Glomerular visceral epithelial cell (primary cell): ENCODE data around the gene ROR1.
"Not testable (repeated sequence)": the region's sequence is repeated elsewhere in the genome, so short reads cannot be mapped to it uniquely, and the experiment has no call there.

Source experiments
- DNase-seq: peaks from one replicate; pipeline ENCODE4 v3.0.0-alpha.2; 2016; ENCODE audit errors: extremely low spot score

The ROR1 gene

GRCh38 chr1:63758791-63759190 lies 15.0 kb upstream of the ROR1 start:
- DNase-seq: no peak

DNA sequence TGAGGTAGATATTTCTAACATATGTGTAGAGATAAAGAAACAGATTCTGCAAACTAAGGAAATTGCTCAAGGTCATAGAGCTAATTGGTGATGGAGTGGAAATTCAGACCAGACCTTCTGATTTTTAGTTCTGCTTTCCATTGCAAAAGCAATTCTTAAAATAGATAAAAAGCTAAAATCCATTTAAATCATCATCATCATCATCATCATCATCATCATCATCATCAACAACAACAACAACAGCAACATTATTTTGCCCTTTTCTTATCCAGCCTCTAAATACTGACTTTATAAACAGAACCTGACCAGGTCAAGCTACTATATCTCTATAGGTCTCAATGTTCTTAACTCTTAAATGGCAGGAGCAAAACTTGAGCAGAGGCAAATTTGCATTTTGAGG lies 14.0 kb upstream of the ROR1 start:
- no peak for DNase-seq

GRCh38 chr1:63770381-63770780 lies 3.4 kb upstream of the ROR1 start:
- DNase-seq: no peak

- DNase-seq: no peak
Observed at GRCh38 chr1:63772201-63772600, 1.6 kb upstream of the ROR1 start.

- DNase-seq: no peak
Observed at GRCh38 chr1:63772876-63773275, 941 bp upstream of the ROR1 start.

- no peak for DNase-seq
Observed at GRCh38 chr1:63773496-63773814, 362 bp upstream of the ROR1 start.

GRCh38 chr1:63774617-63775417 lies 1.0 kb downstream of the ROR1 start:
- DNase-seq: peak; percentile 57

DNA sequence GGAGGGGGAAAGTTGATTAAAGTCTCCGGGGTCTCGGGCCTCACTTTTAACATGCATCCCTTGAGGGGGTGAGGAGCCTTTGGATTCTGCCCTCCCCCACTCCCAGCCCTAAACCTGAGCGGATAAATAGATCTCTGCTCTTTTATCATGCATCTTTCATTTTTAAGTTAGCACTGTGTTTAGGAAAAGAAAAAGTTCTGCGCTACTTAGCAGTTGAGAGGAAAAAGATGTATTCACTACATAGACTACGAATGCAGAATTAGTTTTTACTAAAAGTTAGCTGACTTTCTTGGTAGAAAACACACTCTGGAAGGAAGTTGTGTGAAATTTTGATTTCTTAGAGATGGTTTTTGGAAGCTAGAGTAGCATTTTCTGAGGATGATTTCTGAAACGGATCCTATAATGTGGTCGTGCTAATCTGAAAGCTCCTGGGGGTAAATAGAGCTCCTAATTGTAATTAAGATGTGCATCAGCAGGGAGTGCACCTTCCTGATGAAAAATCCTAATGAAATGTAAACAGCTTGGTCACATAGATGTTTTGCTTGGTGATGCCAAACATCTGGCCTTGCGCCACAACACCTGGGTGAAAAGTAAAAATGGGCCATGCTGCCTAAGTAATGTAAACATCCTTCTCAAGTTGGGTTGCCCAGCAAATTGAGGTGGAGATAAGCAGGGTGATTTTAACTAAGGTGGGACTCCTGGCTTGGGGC lies 1.8 kb downstream of the ROR1 start:
- no peak for DNase-seq

DNA sequence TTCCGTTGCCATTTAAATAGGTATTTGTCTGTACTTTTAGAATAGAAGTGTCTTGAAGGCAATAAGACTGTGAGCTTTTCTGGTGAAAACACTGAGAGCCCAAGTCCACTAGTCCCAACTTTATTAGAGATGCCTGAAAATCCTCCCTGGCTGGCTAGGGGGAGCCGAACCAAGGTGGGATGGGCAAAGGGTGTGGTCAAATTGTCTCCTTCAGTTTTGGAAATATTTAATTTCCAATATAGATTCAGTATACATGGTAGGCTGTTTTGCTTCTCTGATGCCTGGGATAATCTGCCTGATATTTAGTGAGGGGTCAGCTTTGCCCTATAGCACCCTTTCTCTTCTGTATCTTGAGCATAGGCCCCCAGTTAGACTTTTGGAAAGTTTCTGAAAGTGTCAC lies 3.5 kb downstream of the ROR1 start:
- no peak for DNase-seq

- no peak for DNase-seq
Observed at GRCh38 chr1:63777965-63778880, 4.4 kb downstream of the ROR1 start.

- DNase-seq: no peak
Observed at GRCh38 chr1:63779338-63780211, 5.8 kb downstream of the ROR1 start.

DNA sequence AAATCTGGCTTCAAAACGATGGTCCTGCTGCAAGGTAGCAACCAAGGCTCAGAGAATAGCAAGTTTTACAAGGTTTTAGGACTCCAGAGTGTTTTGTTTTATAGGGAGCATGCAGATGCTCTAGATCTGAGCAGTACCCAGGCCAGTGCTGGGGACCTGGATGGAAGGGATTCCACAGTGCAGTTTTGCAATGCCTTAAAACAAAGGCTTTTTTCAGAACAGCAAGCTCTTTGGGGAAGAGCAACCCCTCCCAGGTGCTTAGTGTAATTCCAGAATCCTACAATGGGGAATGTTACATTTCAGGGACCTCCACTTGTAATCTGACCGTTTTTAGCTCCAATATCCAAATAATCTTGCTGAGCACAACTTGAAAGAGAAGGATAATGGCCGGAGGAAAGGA lies 6.7 kb downstream of the ROR1 start:
- no peak for DNase-seq

DNA sequence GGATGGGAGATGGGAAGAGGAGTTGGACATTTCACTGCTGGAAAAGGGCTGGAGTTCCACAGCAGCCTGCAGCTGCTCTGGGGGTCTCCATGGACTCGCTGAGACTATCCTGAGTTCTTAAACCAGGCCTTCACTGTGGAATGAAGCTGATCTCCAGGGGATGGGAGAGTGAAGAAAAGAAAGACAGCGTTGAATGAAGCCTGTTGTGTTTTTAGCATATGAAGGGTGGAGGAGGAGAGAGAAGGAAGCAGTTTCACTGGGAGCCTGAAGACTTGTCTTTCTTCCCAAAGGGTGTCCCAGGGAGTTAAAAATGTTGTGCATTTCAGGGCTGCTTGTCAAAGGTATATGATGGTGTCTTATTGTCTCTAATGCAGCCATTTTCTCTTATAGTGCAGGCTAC lies 9.2 kb downstream of the ROR1 start:
- DNase-seq: no peak

DNA sequence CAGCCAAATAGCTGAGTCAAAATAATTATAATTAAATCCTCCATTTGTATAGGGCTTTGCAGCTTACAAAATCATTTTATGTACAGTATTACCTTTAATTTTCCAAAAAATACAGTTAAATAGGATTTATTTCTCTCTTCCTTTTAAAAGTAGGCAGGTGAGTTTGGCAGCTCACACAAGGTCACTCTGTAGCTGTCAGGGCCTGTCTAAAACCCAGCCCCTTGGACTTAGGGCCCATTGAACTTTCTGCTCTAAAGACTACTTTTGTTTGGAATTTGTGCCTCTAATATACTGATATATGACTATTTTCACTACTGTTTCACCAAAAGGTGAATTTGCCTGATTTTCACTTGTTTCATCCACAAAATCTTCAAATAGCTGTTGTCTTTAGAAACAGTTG lies 10.3 kb downstream of the ROR1 start:
- no peak for DNase-seq

GRCh38 chr1:63784489-63785390 lies 10.9 kb downstream of the ROR1 start:
- no peak for DNase-seq

- DNase-seq: not testable (repeated sequence)
Observed at GRCh38 chr1:63787270-63787669, 13.5 kb downstream of the ROR1 start.

DNA sequence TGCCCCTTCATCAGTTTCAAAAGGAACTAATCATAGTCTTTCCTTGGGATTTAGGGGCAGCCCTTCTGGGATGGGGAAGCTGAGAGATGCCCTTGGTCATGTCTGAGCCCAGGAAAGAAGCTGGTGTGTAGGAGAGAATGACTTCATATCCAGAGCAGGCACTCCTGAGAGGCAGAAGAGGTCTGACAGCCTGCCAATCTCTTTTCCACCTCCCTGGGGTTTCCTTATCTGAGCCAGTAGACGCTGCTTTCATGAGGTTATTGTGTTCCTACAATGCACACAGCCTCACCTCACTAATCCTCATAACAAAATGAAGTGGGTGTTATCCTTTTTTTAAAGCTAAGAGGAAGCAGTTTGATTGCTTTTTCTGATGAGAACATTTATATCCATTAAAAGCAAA lies 14.1 kb downstream of the ROR1 start:
- no peak for DNase-seq

- no peak for DNase-seq
Observed at GRCh38 chr1:63789856-63790605, 16.2 kb downstream of the ROR1 start.

GRCh38 chr1:63790989-63791388 lies 17.2 kb downstream of the ROR1 start:
- no peak for DNase-seq

- DNase-seq: no peak
Observed at GRCh38 chr1:63792152-63792551, 18.3 kb downstream of the ROR1 start.
